HepG2 (cell line): Measurements from ENCODE around the gene SETD5.

Experiments used
- SOX5 ChIP-seq: IDR thresholded peaks from 2 replicates; pipeline ENCODE4 v1.6.1; 2016; ENCODE audit warnings: borderline replicate concordance
- TF ChIP-seq, protein P1 (sequence below): sonication (generic); formaldehyde crosslinking; IDR thresholded peaks from 2 replicates; pipeline ENCODE4 v1.5.0; 2020; ENCODE audit warnings: mild to moderate bottlenecking, missing genetic modification reagents, moderate library complexity
- TF ChIP-seq, protein P2 (sequence below), 2 experiments: IDR thresholded peaks; 2 replicates each; pipeline ENCODE4 v1.6.1; 2011 to 2012; ENCODE audit warnings: low read length in 2 of 2, borderline replicate concordance in 1 of 2, low read depth in 1 of 2, mild to moderate bottlenecking in 1 of 2, moderate library complexity in 1 of 2
- TF ChIP-seq, protein P3 (sequence below): sonication (generic); formaldehyde crosslinking; IDR thresholded peaks from 2 replicates; pipeline ENCODE4 v1.9.0; 2022; ENCODE audit warnings: missing genetic modification reagents, mild to moderate bottlenecking, borderline replicate concordance

DNA sequence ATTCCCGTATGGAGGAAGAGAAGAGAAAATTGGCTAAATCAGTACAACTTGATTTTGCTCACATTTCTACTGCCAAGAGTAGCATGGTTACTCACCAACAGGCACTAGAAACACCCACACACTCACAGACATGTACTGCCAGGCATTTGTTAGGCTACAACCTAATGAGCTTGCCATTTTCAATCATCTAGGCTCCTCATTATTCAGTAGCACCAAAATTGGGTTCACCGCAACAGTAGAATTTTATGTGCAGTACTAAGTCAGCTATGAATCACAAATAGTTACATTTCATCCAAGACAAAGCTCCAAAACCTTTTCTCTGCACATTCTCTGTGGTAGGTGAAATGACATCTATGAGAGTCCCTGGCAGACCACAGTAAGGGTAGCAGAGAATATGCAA lies 49.5 kb upstream of the SETD5 start:
- TF ChIP-seq SOX5 (CRISPR knock-in tag): no peak
- TF ChIP-seq, protein P1, sequence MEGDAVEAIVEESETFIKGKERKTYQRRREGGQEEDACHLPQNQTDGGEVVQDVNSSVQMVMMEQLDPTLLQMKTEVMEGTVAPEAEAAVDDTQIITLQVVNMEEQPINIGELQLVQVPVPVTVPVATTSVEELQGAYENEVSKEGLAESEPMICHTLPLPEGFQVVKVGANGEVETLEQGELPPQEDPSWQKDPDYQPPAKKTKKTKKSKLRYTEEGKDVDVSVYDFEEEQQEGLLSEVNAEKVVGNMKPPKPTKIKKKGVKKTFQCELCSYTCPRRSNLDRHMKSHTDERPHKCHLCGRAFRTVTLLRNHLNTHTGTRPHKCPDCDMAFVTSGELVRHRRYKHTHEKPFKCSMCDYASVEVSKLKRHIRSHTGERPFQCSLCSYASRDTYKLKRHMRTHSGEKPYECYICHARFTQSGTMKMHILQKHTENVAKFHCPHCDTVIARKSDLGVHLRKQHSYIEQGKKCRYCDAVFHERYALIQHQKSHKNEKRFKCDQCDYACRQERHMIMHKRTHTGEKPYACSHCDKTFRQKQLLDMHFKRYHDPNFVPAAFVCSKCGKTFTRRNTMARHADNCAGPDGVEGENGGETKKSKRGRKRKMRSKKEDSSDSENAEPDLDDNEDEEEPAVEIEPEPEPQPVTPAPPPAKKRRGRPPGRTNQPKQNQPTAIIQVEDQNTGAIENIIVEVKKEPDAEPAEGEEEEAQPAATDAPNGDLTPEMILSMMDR (CRISPR knock-in tag): no peak
- TF ChIP-seq, protein P2, sequence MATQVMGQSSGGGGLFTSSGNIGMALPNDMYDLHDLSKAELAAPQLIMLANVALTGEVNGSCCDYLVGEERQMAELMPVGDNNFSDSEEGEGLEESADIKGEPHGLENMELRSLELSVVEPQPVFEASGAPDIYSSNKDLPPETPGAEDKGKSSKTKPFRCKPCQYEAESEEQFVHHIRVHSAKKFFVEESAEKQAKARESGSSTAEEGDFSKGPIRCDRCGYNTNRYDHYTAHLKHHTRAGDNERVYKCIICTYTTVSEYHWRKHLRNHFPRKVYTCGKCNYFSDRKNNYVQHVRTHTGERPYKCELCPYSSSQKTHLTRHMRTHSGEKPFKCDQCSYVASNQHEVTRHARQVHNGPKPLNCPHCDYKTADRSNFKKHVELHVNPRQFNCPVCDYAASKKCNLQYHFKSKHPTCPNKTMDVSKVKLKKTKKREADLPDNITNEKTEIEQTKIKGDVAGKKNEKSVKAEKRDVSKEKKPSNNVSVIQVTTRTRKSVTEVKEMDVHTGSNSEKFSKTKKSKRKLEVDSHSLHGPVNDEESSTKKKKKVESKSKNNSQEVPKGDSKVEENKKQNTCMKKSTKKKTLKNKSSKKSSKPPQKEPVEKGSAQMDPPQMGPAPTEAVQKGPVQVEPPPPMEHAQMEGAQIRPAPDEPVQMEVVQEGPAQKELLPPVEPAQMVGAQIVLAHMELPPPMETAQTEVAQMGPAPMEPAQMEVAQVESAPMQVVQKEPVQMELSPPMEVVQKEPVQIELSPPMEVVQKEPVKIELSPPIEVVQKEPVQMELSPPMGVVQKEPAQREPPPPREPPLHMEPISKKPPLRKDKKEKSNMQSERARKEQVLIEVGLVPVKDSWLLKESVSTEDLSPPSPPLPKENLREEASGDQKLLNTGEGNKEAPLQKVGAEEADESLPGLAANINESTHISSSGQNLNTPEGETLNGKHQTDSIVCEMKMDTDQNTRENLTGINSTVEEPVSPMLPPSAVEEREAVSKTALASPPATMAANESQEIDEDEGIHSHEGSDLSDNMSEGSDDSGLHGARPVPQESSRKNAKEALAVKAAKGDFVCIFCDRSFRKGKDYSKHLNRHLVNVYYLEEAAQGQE (IDR thresholded peaks at IDR 0.05; ENCODE audit: borderline replicate concordance in 1 of 2, low read depth in 1 of 2, low read length in 2 of 2): no peak
- TF ChIP-seq, protein P3, sequence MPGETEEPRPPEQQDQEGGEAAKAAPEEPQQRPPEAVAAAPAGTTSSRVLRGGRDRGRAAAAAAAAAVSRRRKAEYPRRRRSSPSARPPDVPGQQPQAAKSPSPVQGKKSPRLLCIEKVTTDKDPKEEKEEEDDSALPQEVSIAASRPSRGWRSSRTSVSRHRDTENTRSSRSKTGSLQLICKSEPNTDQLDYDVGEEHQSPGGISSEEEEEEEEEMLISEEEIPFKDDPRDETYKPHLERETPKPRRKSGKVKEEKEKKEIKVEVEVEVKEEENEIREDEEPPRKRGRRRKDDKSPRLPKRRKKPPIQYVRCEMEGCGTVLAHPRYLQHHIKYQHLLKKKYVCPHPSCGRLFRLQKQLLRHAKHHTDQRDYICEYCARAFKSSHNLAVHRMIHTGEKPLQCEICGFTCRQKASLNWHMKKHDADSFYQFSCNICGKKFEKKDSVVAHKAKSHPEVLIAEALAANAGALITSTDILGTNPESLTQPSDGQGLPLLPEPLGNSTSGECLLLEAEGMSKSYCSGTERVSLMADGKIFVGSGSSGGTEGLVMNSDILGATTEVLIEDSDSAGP (CRISPR knock-in tag): no peak
